ENCODE data around the gene GTSE1.

The GTSE1 gene

DNA sequence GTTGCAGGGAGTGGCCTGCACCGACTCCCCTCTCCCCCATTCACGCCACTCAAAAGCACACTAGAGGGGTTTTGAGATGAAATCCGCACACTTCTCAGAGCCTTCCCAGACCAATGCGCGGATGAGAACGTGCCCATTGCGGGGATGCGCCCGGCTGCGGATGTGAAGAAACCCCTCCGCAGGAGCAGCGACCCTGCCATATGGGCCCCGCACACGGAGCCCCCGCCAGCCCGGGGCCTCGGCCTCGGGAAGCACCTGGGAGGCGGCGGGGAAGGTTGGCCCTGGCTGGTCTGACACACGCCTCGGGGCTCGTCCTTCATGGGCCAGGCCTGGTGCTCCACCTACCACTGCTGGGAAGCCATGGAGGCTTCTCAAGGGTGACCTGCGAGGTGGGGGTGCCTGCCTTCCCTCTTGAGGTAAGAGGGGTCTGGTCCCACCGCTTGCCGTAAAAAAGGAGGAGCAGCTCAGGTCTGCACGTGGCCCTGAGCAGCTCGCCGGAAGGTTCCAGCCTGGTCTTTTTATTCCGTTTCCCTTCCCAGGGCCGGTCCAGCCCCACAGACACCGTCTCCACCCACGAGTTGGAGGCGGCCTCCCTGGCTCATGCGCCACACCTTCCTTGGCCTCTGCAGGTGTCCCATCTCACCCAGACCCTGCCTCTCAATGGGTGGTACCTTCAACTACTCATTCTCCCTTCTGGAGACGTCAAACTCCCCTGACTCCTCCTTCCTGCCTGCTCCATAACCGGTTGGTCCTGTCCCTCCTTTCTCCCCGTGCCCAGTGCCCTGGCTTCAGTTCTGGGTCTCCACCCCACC is 78.2 kb downstream of the GTSE1 start:
- H3K4me3 ChIP-seq (ENCODE audit: low read depth, low read length) = no peak overlapping the region
- TF ChIP-seq CTCF (IDR thresholded peaks at IDR 0.05; ENCODE audit: low read depth, low read length) = no peak

- no peak overlapping the region for H3K4me3 ChIP-seq (ENCODE audit: low read depth, low read length)
- no peak for TF ChIP-seq CTCF (IDR thresholded peaks at IDR 0.05; ENCODE audit: low read depth, low read length)
Observed at GRCh38 chr22:46376111-46376510, 79.4 kb downstream of the GTSE1 start.

- H3K4me3 ChIP-seq (ENCODE audit: low read depth, low read length) = no peak overlapping the region
- no peak for TF ChIP-seq CTCF (IDR thresholded peaks at IDR 0.05; ENCODE audit: low read depth, low read length)
Observed at GRCh38 chr22:46376908-46377524, 80.3 kb downstream of the GTSE1 start.

- no peak overlapping the region for H3K4me3 ChIP-seq (ENCODE audit: low read depth, low read length)
- no peak for TF ChIP-seq CTCF (IDR thresholded peaks at IDR 0.05; ENCODE audit: low read depth, low read length)
Observed at GRCh38 chr22:46377525-46378425, 81.1 kb downstream of the GTSE1 start.

GRCh38 chr22:46378426-46379065 is 81.9 kb downstream of the GTSE1 start:
- no peak overlapping the region for H3K4me3 ChIP-seq (ENCODE audit: low read depth, low read length)
- TF ChIP-seq CTCF (IDR thresholded peaks at IDR 0.05; ENCODE audit: low read depth, low read length) = no peak

DNA sequence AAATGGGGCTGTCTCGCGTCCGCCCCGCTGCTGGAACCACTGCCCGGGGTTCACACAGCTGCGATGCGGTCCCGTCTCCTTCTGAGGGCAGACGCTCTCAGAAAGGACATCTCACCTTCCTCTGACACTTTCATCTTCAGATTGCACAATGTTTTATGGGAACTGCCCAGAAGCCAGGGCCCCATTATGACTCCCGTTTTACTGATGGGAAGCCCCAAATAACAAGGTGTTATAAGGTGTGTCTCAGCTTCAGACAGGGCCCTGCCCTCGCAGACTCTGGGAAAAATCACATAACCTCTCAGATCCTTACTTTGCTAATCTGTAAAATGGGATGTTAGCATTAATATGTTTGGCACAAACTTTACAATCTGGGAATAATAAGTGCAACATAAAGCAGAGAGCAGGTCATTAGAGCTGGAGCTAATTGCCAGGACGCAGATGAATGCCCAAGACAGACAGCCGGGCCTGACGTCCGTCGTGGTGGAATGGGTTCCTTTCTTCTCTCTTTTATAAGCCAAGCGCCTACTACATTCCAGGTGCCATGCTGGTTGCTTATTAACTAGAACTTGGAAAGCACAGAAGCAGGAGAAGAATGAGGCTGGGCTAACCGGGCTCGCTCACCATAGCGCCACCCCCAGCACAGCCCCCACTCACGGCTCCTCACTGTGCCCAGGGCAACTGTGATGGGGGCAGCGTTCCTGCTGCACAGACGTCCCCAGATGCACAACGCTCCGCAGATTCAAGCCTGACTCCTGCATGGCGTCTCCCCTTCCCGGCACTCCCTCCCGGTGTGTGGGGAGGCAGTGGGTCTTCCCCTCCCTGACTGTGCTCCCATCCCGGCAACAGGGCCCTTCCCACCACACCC is 82.6 kb downstream of the GTSE1 start:
- H3K4me3 ChIP-seq (ENCODE audit: low read depth, low read length) = no peak overlapping the region
- TF ChIP-seq CTCF (IDR thresholded peaks at IDR 0.05; ENCODE audit: low read depth, low read length) = no peak
